Measurements from ENCODE around the gene NFKBIB.
A peak's percentile ranks its signal among the peaks of the same experiment; 100 is the strongest.
"Not testable (repeated sequence)": the region's sequence is repeated elsewhere in the genome, so short reads cannot be mapped to it uniquely, and the experiment has no call there.

NFKBIB gene

GRCh38 chr19:38899447-38900201 lies at the start of gene NFKBIB, which contains the start of gene SIRT2:
Gene NFKBIB, plus strand, starts transcription at chr19:38899969. Its CDS starts 64 bp downstream, at chr19:38900033.
Gene SIRT2, minus strand, starts transcription at chr19:38899618. Its CDS starts 97 bp downstream, at chr19:38899521.
- DNase-seq, result peak; percentile 88 to 100 (median 100)

GRCh38 chr19:38850436-38850975 lies 49.3 kb upstream of the NFKBIB start:
- DNase-seq, result peak in 21 of 58 donors; percentile 56 to 100 (median 100)

GRCh38 chr19:38850976-38851621 lies 48.7 kb upstream of the NFKBIB start:
- peak in 20 of 58 donors; percentile 19 to 66 (median 48) for DNase-seq

- DNase-seq, result peak; percentile 28 to 94 (median 86)
Measured at GRCh38 chr19:38851622-38852230, 48.0 kb upstream of the NFKBIB start.

- peak in 45 of 58 donors; percentile 8 to 76 (median 59) for DNase-seq
Measured at GRCh38 chr19:38852231-38853044, 47.3 kb upstream of the NFKBIB start.

- DNase-seq, result no peak
Measured at GRCh38 chr19:38853214-38853613, 46.6 kb upstream of the NFKBIB start.

GRCh38 chr19:38854961-38855360 lies 44.8 kb upstream of the NFKBIB start:
- not testable (repeated sequence) for DNase-seq

GRCh38 chr19:38855751-38856150 lies 44.0 kb upstream of the NFKBIB start:
- not testable (repeated sequence) for DNase-seq

- DNase-seq, result no peak
Measured at GRCh38 chr19:38856813-38857212, 43.0 kb upstream of the NFKBIB start.

GRCh38 chr19:38859631-38860204 lies 40.1 kb upstream of the NFKBIB start:
- not testable (repeated sequence) for DNase-seq

GRCh38 chr19:38861368-38861767 lies 38.4 kb upstream of the NFKBIB start:
- no peak for DNase-seq

- DNase-seq, result no peak
Measured at GRCh38 chr19:38862321-38863059, 37.3 kb upstream of the NFKBIB start.

- DNase-seq, result no peak
Measured at GRCh38 chr19:38867171-38867780, 32.5 kb upstream of the NFKBIB start.

- no peak for DNase-seq
Measured at GRCh38 chr19:38868551-38868950, 31.2 kb upstream of the NFKBIB start.

- DNase-seq, result peak in 1 of 58 donors; percentile 11
Measured at GRCh38 chr19:38869160-38869835, 30.5 kb upstream of the NFKBIB start.

- DNase-seq, result peak in 52 of 58 donors; percentile 13 to 78 (median 42)
Measured at GRCh38 chr19:38869836-38870607, 29.7 kb upstream of the NFKBIB start.

- DNase-seq, result no peak
Measured at GRCh38 chr19:38870612-38871011, 29.2 kb upstream of the NFKBIB start.

- DNase-seq, result not testable (repeated sequence)
Measured at GRCh38 chr19:38873400-38873799, 26.4 kb upstream of the NFKBIB start.

Measured in anterior cingulate cortex (tissue), 58 donors.